Measurements from ENCODE around the gene WSCD2.

DNA sequence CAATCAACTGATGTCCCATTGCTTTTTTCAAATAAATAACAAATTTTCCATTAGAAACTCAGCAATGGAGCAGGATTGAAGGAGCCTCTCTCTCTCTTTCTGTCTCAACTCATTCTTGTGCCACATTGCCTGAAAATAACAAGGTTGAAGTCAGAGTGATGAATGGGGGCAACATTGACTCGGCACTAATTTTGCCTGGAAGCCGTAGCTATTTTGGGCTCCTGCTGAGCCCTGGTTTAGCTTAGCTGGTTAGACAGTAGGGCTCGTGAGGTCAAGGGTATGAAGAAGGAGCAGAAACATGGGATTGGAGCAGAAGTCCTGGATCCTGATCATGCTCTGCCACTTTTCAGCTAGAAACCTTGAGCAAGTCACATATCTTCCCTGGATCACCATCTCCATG is 38.9 kb downstream of the WSCD2 start:
- TF ChIP-seq EZH2 (IDR thresholded peaks at IDR 0.05; ENCODE audit: insufficient read depth, poor library complexity, severe bottlenecking) (no peak), EZH2phosphoT487 (IDR thresholded peaks at IDR 0.05; ENCODE audit: insufficient read depth, low read depth) (no peak)
